Measurements from ENCODE around the gene NUDCD3.
A peak's percentile ranks its signal among the peaks of the same experiment; 100 is the strongest.

The NUDCD3 gene

DNA sequence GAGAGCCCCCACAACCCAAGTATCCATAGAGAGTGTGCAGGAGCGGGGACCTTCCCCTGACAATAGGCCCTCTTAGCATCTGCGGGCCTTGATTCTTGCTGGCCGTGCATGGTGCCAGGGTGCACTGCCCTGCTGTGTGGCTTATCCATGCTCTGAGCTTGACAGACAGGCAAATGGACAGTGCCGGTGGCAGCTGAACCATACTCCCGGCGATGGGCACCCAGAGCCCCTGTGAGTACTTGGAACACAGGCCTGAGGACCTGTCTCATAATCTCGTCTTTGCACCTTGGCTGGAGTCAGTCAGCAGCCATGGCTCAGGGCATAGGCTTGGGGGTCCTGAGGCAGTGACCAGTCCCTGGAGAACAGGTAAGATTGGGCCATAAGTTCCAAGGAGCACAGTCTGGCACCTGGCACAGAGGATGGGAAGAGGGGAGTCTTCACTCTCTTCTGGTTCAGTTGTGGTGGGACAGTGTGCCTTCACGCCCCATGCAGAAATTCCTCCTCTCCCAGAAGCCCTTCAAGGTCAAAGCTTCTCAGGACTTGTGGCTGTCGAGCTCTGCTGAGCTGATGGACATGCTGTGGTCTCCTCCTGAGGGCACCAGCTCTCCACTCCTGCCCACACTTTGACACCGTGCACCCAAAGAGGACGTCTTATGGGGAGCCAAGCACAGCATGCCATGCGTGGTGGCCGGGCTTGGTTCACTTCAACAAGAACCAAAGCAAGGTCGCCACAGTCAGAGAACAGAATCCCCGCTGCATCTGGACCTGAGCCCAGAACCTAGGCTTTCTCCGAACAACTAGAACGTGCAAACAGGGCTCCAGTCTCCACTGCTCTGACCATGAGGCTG is 105.6 kb downstream of the NUDCD3 start:
- TF ChIP-seq, protein P1, sequence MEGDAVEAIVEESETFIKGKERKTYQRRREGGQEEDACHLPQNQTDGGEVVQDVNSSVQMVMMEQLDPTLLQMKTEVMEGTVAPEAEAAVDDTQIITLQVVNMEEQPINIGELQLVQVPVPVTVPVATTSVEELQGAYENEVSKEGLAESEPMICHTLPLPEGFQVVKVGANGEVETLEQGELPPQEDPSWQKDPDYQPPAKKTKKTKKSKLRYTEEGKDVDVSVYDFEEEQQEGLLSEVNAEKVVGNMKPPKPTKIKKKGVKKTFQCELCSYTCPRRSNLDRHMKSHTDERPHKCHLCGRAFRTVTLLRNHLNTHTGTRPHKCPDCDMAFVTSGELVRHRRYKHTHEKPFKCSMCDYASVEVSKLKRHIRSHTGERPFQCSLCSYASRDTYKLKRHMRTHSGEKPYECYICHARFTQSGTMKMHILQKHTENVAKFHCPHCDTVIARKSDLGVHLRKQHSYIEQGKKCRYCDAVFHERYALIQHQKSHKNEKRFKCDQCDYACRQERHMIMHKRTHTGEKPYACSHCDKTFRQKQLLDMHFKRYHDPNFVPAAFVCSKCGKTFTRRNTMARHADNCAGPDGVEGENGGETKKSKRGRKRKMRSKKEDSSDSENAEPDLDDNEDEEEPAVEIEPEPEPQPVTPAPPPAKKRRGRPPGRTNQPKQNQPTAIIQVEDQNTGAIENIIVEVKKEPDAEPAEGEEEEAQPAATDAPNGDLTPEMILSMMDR (IDR thresholded peaks at IDR 0.05; ENCODE audit: borderline replicate concordance, control extremely low read depth, extremely low read depth, insufficient read depth, missing control alignments), result no peak
- in situ Hi-C loops (cut with MboI; ENCODE audit: low sequenced_read_pairs, unreplicated experiment), result no loop called here

DNA sequence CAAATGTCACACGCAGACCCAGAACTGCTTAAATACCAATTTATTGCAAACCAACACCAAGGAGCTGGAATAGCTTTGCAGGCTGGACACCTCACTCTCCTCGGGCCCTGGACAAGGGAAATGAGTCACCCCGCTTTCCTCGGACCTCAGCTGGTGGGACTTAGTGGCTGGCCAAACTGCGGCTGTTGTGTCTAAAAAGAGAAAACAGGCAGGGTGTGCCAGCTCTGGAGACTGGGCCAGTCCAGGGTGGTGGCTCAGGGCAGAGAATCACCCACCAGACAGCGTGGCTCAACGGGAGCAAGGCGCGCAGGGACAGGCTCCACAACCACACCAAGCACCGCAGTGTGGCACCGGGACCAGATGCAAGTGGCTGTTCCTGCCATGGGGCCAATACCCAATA is 106.9 kb downstream of the NUDCD3 start:
- no peak for DNase-seq (ENCODE audit: low spot score)
- TF ChIP-seq, protein P1 (IDR thresholded peaks at IDR 0.05; ENCODE audit: borderline replicate concordance, control extremely low read depth, extremely low read depth, insufficient read depth, missing control alignments), result no peak
- in situ Hi-C loops (cut with MboI; ENCODE audit: low sequenced_read_pairs, unreplicated experiment), result no loop called here

More for the DNA sequence above, 105.6 kb downstream of the NUDCD3 start:
- DNase-seq (ENCODE audit: low spot score), result no peak

DNA sequence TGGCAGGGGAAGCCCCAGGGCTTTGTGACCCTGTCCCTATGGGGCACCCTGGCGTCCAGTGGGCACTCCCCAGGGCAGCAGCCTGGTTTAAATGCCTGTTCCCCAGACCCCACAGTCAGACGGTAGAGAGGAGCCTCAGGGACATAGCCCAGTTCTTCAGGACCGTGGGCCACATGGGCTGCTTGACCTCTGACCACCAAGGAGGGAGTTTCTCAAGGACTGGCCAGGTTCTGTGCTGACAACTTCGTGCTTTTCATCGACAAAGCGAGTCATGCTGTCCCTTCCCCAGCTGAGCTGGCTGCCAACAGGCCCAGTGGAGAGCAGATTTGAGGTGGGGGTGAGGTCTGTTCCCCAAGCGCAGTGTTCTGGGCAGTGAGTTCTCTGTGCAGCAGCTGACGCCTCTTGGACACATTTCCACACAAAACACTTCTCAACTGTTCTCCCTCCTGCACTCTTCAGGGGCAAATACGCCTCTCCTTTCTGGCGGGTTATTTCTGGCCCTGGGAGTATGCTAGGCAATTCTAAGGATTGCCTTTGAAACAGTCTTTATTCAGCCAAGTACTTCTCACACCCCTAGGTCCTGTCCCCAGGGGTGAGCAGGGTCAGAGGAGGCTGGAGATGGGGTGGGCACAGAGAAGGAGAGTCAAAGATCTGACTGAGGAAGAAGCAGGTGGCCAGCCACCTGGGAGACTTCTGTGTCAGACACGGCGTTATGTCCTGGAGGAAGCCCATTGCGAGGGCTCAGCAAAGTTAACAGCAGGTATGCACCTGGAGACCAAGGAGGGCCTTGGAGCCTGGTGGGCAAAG is 107.8 kb downstream of the NUDCD3 start:
- TF ChIP-seq, protein P1 (IDR thresholded peaks at IDR 0.05; ENCODE audit: borderline replicate concordance, control extremely low read depth, extremely low read depth, insufficient read depth, missing control alignments), result no peak
- DNase-seq (ENCODE audit: low spot score), result peak; percentile 15
- in situ Hi-C loops (cut with MboI; ENCODE audit: low sequenced_read_pairs, unreplicated experiment), result no loop called here

DNA sequence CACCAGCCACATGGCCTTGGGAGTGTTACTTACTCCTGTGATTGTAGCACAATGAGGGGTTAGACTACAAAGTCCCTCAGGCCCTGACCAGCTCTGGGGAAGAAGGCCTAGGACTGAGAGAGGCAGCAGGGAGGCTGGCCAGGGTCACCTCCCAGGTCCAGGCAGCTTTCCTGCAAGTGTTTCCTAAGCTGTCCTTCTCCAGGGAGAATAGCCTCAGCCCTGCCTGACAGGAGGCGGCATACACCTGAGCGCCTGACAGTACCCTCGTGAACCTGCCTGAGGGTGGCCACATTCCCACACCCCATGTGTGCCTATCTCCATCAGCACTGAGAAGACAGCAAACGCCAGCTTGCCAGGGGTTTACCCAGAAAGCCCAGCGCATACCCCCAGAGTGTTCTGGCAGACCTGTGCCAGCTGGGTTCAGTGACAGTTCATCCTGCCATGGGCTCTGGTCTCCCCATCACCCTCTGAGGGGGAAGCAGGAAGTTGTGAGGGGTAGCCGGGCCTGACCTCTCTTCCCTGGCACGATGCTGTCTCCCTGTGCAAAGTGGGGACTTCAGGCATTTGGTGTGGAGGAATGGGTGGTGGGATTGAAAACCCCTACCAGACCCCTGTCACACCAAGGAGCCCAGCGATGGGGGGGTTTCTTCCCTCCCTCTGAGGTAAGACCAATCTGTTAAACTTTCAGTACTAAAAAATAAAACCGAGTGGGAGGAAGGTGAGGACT is 108.8 kb downstream of the NUDCD3 start:
- peak; percentile 9 for DNase-seq (ENCODE audit: low spot score)
- TF ChIP-seq, protein P1 (IDR thresholded peaks at IDR 0.05; ENCODE audit: borderline replicate concordance, control extremely low read depth, extremely low read depth, insufficient read depth, missing control alignments), result no peak
- in situ Hi-C loops (cut with MboI; ENCODE audit: low sequenced_read_pairs, unreplicated experiment), result no loop called here

DNA sequence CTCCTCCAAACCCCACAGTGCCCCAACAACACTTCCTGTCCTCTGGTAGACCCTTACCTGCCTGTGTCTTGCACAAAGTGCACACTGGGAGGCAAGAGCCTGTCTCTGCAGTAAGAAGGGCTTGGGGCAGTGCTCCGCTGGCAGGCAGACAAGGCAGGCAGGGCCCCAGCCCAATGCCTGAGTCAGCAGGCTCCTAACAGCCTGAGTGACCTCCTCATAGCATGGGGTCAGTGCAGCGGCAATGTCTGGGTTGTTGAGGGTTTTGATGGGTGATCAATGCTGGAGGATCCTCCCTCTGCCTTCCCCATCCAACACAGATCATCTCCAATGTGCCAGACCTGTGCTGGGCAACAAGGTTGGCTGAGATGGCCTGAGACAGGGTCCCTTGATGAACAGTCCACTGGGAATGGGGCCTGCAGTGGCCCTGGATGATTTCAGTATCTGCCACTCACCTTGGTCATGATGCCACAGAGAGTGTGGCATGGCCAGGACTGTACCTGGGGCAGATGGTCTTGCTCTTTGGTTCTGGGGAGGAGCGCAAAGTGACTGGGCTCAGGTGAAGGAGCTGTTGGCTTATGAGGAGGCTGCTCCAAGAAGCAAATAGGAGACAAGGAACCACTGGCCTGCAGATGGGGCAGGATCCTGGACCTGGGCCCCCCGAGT is 109.5 kb downstream of the NUDCD3 start:
- TF ChIP-seq, protein P1 (IDR thresholded peaks at IDR 0.05; ENCODE audit: borderline replicate concordance, control extremely low read depth, extremely low read depth, insufficient read depth, missing control alignments), result no peak
- in situ Hi-C loops (cut with MboI; ENCODE audit: low sequenced_read_pairs, unreplicated experiment), result no loop called here
- DNase-seq (ENCODE audit: low spot score), result peak; percentile 22
